Activated T-cell treated with anti-CD3 and anti-CD28 coated beads, Interleukin-2, amount 50 U/mL, for 72 hours (primary cell): ENCODE measurements around the gene PMPCB. TPM values are rescaled to one million over a fixed set of nuclear protein-coding genes. Genes with fewer than 3 reads are reported as not detected.

Experiments used
- ATAC-seq, 2 donors: fragments of 150-1000 bp; cut with Tn5 transposase; replicated peaks in 1 of 2; 2 replicates each; pipeline ENCODE4 v1.10.0; 2021; ENCODE audit warnings: moderate library complexity in 2 of 2, mild to moderate bottlenecking in 1 of 2
- DNase-seq, 2 donors: peaks; one replicate each; pipeline ENCODE4 v3.0.0; 2021 to 2022; ENCODE audit warnings: mixed read lengths in 1 of 2
- H3K27ac Mint-ChIP-seq: one replicate; pipeline ENCODE4 v1.8.0; 2022; ENCODE audit warnings: mild to moderate bottlenecking, moderate library complexity, mixed read lengths
- H3K27me3 Mint-ChIP-seq: one replicate; pipeline ENCODE4 v1.8.0; 2022; ENCODE audit warnings: low read depth, mixed read lengths
- H3K36me3 Mint-ChIP-seq, 2 donors: one replicate each; pipeline ENCODE4 v1.8.0; 2022; ENCODE audit warnings: mixed read lengths in 2 of 2, mild to moderate bottlenecking in 1 of 2; ENCODE audit not compliant: insufficient read depth in 2 of 2
- H3K4me1 Mint-ChIP-seq: one replicate; pipeline ENCODE4 v1.8.0; 2022; ENCODE audit warnings: low read depth, mixed read lengths
- H3K4me3 Mint-ChIP-seq, 2 donors: one replicate each; pipeline ENCODE4 v1.8.0; 2022; ENCODE audit warnings: mild to moderate bottlenecking in 2 of 2, mixed read lengths in 2 of 2, moderate library complexity in 2 of 2
- H3K9me3 Mint-ChIP-seq, 2 donors: one replicate each; pipeline ENCODE4 v1.8.0; 2022; ENCODE audit warnings: mixed read lengths in 2 of 2
- total RNA-seq, 2 donors: library from RNA; stranded (reverse); gene quantifications; one replicate each; pipeline ENCODE4 v1.2.3, GENCODE V29; 2022

Gene PMPCB
- total RNA-seq, 2 donors from 2014 or later, result 89.7 to 96.1 TPM

GRCh38 chr7:103343758-103344452 is 46.7 kb downstream of the PMPCB start:
- ATAC-seq, result peak in 1 of 2 donors; percentile 18
- DNase-seq, result peak; percentile 33 to 36
- peaks cover 19 to 22% of the 10 kb centered on the region in 2 donors for H3K36me3 Mint-ChIP-seq
- no peaks in the 10 kb centered on the region for H3K9me3 Mint-ChIP-seq
- H3K27me3 Mint-ChIP-seq, result no peaks in the 10 kb centered on the region
- peak overlapping the region; percentile 98 for H3K27ac Mint-ChIP-seq
- peak overlapping the region; percentile 83 to 97 for H3K4me3 Mint-ChIP-seq
- peaks cover 72% of the 10 kb centered on the region for H3K4me1 Mint-ChIP-seq

- H3K4me1 Mint-ChIP-seq, result peaks cover 73% of the 10 kb centered on the region
- peak within 1 kb of the TSS; percentile 98 for H3K27ac Mint-ChIP-seq
- no peaks in the 10 kb centered on the region for H3K27me3 Mint-ChIP-seq
- peaks cover 14 to 16% of the 10 kb centered on the region in 2 donors for H3K36me3 Mint-ChIP-seq
- no peaks in the 10 kb centered on the region for H3K9me3 Mint-ChIP-seq
- ATAC-seq, result peak; percentile 91 to 93
- H3K4me3 Mint-ChIP-seq, result peak within 1 kb of the TSS; percentile 83 to 97
- peak; percentile 87 to 91 for DNase-seq
Observed at GRCh38 chr7:103344453-103345149, 47.4 kb downstream of the PMPCB start, which contains the start of gene DNAJC2. DNAJC2 (minus strand) TSS chr7:103344767; CDS start chr7:103344622, 145 bp downstream.

- Mint-ChIP-seq H3K4me1 (peaks cover 72% of the 10 kb centered on the region), H3K27ac (peak overlapping the region; percentile 54), H3K27me3 (no peaks in the 10 kb centered on the region), H3K4me3 (peak overlapping the region; percentile 95 to 97), H3K9me3 (no peaks in the 10 kb centered on the region), H3K36me3 (peaks cover 11 to 14% of the 10 kb centered on the region in 2 donors)
- ATAC-seq, result no peak
- no peak for DNase-seq
Observed at GRCh38 chr7:103346396-103346795, 49.2 kb downstream of the PMPCB start.

DNA sequence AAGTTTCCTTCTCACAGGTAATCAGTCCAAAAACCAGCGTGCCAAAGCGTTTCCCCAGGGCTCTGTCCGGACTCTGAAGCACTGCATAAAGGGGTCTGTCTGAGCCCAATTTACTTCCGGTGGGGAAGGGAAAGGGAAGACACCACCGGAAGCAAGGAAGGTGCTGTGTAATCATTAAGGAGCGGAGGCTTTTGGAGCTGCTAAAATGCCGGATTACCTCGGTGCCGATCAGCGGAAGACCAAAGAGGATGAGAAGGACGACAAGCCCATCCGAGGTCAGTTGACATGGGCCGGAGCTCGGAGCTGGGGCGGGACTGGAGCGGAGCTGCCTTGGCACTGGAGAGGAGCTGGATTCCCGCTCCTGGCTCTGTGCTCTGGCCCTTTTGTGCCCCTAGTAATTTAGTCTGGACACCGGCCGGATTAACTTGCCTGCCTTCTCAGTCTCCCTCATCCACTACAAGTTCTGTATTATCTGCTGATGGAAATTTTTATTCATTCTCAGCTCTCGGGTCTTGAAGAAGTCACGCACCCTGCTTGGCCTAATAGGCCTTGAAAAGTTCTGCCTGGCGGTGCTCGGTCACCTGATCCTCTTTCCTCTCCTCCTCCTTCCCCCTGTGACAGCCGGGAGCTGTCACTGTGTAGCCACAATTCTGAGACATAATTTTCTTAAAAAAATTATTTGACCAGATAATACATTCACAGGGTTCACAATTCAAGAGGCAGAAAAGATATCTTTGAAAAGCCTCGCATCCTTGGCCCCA is 50.5 kb downstream of the PMPCB start, which contains the start of gene PSMC2:
Gene PSMC2, plus strand, starts transcription at position 137 of the 761 bp plus-strand sequence. Its CDS starts 69 bp downstream, at position 206.
- ATAC-seq, result peak; percentile 73 to 77
- Mint-ChIP-seq H3K27ac (peak within 1 kb of the TSS; percentile 96), H3K4me3 (peak within 1 kb of the TSS; percentile 95 to 97), H3K36me3 (peaks cover 11 to 13% of the 10 kb centered on the region in 2 donors), H3K27me3 (no peaks in the 10 kb centered on the region), H3K9me3 (no peaks in the 10 kb centered on the region), H3K4me1 (peaks cover 70% of the 10 kb centered on the region)
- DNase-seq, result peak; percentile 85

GRCh38 chr7:103348452-103348851 is 51.2 kb downstream of the PMPCB start:
- Mint-ChIP-seq H3K36me3 (peaks cover 11 to 13% of the 10 kb centered on the region in 2 donors), H3K4me3 (peak overlapping the region; percentile 95 to 97), H3K27ac (peak overlapping the region; percentile 96), H3K4me1 (peaks cover 71% of the 10 kb centered on the region), H3K27me3 (no peaks in the 10 kb centered on the region), H3K9me3 (no peaks in the 10 kb centered on the region)
- peak in 1 of 2 donors; percentile 10 for DNase-seq
- no peak for ATAC-seq

GRCh38 chr7:103348959-103349358 is 51.7 kb downstream of the PMPCB start:
- H3K27ac Mint-ChIP-seq, result peak overlapping the region; percentile 96
- no peaks in the 10 kb centered on the region for H3K27me3 Mint-ChIP-seq
- peaks cover 69% of the 10 kb centered on the region for H3K4me1 Mint-ChIP-seq
- H3K36me3 Mint-ChIP-seq, result peaks cover 9 to 14% of the 10 kb centered on the region in 2 donors
- ATAC-seq (no peak), DNase-seq (no peak)
- H3K4me3 Mint-ChIP-seq, result peak overlapping the region; percentile 95 to 97
- no peaks in the 10 kb centered on the region for H3K9me3 Mint-ChIP-seq

DNA sequence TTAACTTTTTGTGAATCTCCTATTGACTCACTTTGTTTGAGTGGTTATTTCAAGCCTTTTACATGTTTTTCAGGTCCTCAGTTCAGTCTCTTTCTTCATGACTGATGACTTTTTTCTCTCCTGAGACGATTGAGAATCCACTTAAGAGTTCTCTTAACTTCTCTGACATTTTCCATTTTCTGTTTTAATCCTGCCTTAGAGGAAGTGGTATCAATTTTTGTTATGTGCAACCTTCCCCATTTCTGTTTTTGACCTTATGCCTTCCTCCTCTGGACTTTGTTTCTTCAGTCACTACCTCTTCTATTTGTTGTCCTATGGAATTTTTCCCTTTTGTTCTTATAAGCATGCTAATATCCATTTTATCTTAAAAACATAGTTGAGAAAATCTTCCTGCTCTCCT is 52.6 kb downstream of the PMPCB start:
- Mint-ChIP-seq H3K27me3 (no peaks in the 10 kb centered on the region), H3K4me3 (peak overlapping the region; percentile 72 to 97), H3K27ac (peak overlapping the region; percentile 21), H3K36me3 (peaks cover 7 to 14% of the 10 kb centered on the region in 2 donors), H3K4me1 (peaks cover 67% of the 10 kb centered on the region), H3K9me3 (no peaks in the 10 kb centered on the region)
- no peak for DNase-seq
- ATAC-seq, result no peak

Other genes with a start within 250 kb of the PMPCB start
- 1 to 10 TPM; 1.0 to 1.1 TPM for gene FBXL13, start 222.6 kb upstream of the PMPCB start, total RNA-seq
- 10 to 100 TPM; 31.7 to 33.9 TPM for gene ARMC10, start 222.3 kb upstream of the PMPCB start, total RNA-seq
- gene NAPEPLD, start 148.3 kb upstream of the PMPCB start, total RNA-seq, result 10 to 100 TPM in 1 of 2 donors, 1 to 10 TPM in 1; 8.1 to 10.9 TPM
- 10 to 100 TPM; 37.5 to 43.6 TPM for gene DNAJC2, start 47.3 kb downstream of the PMPCB start, total RNA-seq
- gene PSMC2, start 50.2 kb downstream of the PMPCB start, total RNA-seq, result 100 to 1,000 TPM; 132 to 166 TPM
- gene SLC26A5, start 148.8 kb downstream of the PMPCB start, total RNA-seq, result not detected